OCI-M1 (cell line): Measurements from ENCODE around the gene UNC5B.

ENCODE experiments used
- DNase-seq: peaks from one replicate; lab custom pipeline; 2025; lab: John Stamatoyannopoulos, UW

The UNC5B gene

GRCh38 chr10:71319042-71319799 is 106.9 kb downstream of the UNC5B start, which contains the start of gene SLC29A3:
SLC29A3 (plus strand) TSS chr10:71319259; CDS start chr10:71319310, 51 bp downstream.
- peak; percentile 91 for DNase-seq

DNA sequence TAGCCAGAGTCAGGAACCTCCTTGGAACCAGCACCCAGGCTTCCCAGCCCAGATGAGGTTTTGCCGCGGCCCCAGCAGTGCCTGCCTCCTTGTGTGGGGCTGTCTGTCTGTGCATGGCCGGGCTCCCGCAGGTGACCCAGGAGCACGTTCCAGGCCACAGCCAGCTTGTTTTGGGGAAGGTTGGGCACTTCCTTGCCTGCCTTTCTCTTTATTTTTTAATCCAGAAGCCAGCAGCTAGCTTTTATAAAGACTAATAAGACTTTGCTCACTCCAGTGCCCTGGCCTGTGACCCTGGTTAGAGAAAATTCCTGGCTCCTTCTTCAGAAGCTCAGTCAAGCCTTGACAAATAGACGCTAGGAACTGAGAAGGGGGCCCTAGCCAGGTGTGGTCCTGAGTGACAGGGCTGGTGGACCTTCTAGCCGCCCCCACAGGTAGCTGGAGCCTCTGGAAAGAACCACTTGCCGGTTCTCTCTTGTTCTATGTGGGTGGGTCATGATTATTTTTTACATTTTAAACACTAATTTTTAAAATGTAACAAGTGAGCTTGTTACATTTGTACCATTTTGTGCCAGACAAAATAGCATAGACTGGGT is 107.5 kb downstream of the UNC5B start:
- no peak for DNase-seq

DNA sequence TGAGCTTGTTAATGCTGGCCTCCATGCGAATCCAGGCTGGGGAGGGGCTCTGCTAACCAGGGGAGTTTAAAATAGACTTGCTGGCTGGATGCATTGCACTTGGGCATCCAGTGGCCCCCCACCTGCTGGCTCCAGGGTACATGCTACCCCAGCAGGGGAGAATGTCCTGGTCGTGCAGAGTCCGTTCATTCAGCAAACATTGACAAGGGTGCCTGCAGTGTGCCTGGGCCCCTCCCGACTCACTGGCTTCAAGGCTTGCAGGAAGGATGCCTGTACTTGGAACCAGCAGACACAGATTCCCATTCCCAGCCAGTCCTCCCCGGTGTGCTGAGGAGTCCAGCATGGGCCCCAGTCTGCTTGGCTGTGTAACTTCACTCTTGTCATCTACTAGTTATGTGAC is 108.2 kb downstream of the UNC5B start:
- no peak for DNase-seq

DNA sequence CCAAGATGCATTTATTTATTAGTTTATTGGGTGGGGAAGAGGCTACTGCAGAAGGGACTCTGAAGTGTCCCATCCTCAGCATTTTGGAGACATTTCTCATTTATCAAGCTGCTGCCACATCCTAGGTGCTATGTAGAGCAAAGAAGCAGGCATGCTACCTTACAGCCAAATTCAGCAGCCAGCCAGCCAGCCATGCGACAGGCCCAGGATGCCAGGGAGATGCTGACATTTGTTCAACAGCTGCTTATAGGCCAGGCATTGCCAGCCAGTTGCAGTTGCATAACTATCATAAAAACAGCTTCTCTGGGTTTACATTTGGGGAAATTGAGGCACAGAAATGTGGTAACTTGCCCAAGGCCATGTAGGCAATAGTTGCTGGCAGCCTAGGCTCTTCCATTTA is 109.0 kb downstream of the UNC5B start:
- DNase-seq = no peak

GRCh38 chr10:71323407-71323806 is 111.0 kb downstream of the UNC5B start:
- DNase-seq = peak; percentile 46

DNA sequence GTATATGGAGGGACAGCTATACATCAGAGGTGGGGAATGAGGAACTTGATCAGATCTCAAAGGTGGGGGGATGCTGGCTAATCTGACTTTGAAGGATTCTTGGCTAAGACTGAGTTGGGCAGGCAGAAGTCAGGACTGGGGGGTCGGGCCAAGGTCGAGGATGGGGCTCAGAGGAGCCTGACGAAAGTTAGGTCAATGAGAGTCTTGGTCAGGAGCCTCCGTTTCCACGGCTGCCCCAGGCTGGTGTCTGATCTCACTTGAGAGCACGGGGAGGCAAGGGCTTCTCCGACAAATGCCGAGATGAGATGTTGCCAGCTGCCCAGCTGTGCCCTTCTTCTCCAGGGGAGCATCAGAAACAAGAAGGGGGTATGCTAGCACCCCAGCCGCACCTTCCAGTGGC is 112.4 kb downstream of the UNC5B start:
- DNase-seq = no peak

GRCh38 chr10:71325267-71325666 is 112.9 kb downstream of the UNC5B start:
- DNase-seq = no peak

DNA sequence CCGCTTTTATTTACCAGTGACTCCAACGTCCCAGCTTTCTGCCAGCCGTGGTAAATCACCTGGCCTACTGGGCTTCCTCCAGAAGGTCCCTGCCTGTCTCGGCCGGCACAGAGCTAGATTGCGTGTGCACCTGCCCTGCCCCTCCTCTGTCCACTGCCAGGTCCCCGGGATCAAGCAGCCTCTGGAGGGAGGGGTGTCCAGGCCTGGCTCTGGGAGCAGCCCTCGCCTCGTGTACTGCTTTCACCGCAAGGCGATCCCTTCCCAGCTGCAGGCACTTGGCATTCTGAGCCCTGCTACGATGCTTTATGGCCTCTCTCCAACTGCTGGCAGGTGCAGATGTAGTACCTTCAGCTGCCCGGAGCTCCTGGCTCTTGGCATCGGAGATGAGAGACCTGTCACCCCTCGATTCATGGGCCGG is 114.1 kb downstream of the UNC5B start:
- no peak for DNase-seq

- DNase-seq = no peak
Observed at GRCh38 chr10:71330789-71331404, 118.5 kb downstream of the UNC5B start.

DNA sequence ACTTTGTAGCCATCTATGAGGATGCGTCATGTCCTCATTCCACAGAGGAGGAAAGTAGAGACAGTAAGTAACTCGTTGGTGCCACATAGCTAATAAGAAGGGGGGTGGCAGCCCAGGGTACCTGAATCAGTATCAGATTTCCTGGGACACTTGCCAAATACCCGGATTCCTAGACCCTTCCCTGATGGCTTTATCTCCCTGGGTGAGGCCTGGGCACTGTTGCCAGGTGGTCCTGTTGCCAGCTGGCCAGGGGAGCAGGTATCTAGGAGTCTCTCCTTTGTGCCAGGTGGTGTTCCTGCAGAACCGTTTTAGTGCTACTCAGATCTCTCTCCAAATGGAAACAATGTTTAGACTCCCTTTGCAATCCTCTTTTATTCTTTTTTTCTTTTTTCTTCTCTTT is 119.4 kb downstream of the UNC5B start:
- no peak for DNase-seq

GRCh38 chr10:71332466-71332865 is 120.1 kb downstream of the UNC5B start:
- DNase-seq = no peak

GRCh38 chr10:71333129-71333887 is 120.9 kb downstream of the UNC5B start:
- DNase-seq = peak; percentile 59

DNA sequence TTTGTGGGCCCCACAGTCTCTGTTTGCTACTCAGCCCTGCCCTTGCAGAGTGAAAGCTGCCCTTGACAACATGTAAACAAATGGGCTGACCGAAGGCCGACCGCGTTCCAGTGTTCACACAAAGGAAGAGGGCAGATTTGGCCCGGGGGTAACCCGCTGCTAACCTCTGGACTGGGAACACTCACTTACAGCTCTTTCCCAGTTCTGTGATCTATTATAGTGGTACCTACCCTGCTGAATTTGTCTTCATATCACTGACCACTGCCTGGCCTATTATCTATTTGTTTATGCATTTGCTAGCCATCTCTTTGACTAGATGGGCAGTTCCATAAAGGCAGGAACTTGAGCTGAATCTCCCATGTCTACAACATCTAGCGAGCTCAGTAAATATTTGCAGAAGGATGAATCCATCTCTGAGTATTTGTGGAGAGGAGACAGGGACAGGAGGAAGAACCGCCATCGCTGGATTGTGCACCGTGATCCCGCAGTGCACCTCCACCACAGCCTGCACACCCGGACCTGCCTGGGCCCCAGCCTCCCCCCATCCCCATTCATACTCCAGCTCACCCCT is 121.9 kb downstream of the UNC5B start:
- no peak for DNase-seq

GRCh38 chr10:71335173-71335708 is 122.9 kb downstream of the UNC5B start:
- DNase-seq = no peak

DNA sequence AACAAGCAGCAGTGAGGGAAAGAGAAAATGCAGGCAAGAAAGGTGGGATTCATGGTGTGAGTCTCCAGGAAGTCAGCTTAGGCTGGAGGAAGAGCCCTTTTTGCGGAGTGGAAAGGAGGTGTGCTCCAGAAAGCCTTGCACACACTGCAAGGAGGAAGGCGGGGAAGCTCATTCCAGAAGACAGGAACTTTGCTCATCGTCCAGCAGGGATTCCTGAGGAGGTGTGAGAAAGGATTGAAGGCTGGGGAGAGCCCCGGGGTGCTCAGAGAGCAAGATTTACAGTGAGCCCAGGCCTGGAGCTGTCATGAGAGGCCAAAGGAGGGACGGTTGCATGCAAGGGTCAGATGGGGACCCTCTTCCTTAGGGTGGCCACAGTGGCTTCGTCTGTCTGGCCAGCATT is 124.3 kb downstream of the UNC5B start:
- DNase-seq = no peak

DNA sequence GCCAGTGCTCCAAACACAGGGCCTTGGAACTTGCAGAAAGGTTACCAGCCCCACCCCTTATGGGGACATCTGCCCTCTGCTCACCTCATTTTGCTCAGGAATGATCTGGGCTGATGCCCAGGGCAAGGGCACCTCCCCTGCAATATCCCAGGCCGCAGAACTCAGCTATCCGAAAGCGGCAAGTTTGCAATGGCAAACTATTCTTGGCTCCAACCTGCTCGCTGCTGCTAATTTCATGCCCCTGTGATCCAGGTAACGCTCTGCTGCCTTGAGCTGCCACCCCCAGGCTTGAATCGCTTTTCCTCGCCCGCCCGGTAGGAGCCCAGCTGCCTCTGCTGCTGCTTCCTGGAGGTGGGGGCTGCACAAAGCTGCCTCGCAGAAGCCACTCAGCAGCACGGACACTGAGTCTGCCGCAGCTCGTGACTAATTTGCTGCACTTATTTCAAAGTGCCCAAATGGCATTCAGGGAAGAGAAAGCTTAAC is 124.9 kb downstream of the UNC5B start:
- no peak for DNase-seq

GRCh38 chr10:71338728-71339495 is 126.5 kb downstream of the UNC5B start:
- peak; percentile 36 for DNase-seq

DNA sequence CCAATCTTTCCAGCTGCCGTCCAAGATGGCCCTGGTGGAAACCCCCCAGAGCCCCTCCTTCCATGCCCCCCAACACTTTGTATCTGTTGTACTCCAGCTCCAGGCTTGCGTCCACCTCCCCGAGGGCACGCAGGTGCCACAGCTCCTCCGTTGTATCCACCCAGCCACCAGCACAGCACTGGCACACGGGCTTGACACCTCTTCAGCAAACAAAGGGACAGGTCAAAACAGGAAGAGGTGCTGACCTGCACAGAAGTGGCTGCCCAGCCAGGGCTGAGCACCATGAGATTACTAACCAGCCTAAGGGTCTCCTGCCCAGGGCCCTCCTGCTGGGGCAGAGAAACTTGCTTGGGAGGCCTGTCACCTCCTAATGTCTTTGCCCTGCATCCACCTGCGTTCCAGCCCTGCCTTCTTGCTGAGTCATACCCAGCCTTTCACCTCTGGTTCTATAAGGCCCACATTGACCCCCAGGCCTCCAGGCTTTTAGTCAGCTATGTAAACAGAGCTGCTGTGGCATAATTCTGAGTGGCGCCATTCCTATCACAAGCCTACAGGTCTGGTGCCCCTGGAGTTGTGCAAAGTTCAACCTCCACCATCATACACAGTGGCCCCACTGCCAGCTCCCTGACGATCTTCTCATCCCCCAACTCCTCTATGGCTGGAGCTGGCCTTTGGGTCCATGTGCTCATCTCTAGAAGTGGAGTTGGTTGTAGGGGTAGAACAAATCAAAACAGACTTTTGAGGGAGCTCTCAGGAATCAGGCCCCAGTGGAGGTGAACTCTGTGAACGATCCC is 127.6 kb downstream of the UNC5B start:
- no peak for DNase-seq

GRCh38 chr10:71342573-71343391 is 130.4 kb downstream of the UNC5B start:
- DNase-seq = no peak
